NCI-H2196 treated with DMSO at 0.1 percent for 48 hours (cell line): ENCODE results near the gene TEKTIP1.
"Not testable (repeated sequence)": the region's sequence is repeated elsewhere in the genome, so short reads cannot be mapped to it uniquely, and the experiment has no call there.

Experiments used
- DNase-seq: peaks from one replicate; lab custom pipeline; 2025; ENCODE audit not compliant: unreplicated experiment; lab: John Stamatoyannopoulos, UW

Gene TEKTIP1

GRCh38 chr19:3522421-3523360, 16.3 kb upstream of the TEKTIP1 start:
- no peak for DNase-seq

GRCh38 chr19:3523361-3524077, 15.5 kb upstream of the TEKTIP1 start:
- DNase-seq: no peak

- no peak for DNase-seq
These were observed 14.7 kb upstream of the TEKTIP1 start for GRCh38 chr19:3524078-3524842.

- DNase-seq: no peak
These were observed 14.0 kb upstream of the TEKTIP1 start for GRCh38 chr19:3524904-3525451.

GRCh38 chr19:3526507-3527237, 12.3 kb upstream of the TEKTIP1 start:
- no peak for DNase-seq

GRCh38 chr19:3527238-3527910, 11.6 kb upstream of the TEKTIP1 start:
- DNase-seq: no peak

GRCh38 chr19:3528080-3528479, 10.9 kb upstream of the TEKTIP1 start:
- DNase-seq: no peak

GRCh38 chr19:3528539-3529211, 10.3 kb upstream of the TEKTIP1 start:
- DNase-seq: no peak

- DNase-seq: not testable (repeated sequence)
These were observed 9.7 kb upstream of the TEKTIP1 start for GRCh38 chr19:3529299-3529698.

- DNase-seq: no peak
These were observed 8.6 kb upstream of the TEKTIP1 start for GRCh38 chr19:3530389-3530788.

- no peak for DNase-seq
These were observed 7.3 kb upstream of the TEKTIP1 start for GRCh38 chr19:3531716-3532115.

- DNase-seq: no peak
These were observed 6.7 kb upstream of the TEKTIP1 start for GRCh38 chr19:3532154-3532786.

GRCh38 chr19:3533033-3533432, 5.9 kb upstream of the TEKTIP1 start:
- DNase-seq: no peak

- no peak for DNase-seq
These were observed 5.3 kb upstream of the TEKTIP1 start for GRCh38 chr19:3533563-3534216.

- no peak for DNase-seq
These were observed 4.4 kb upstream of the TEKTIP1 start for GRCh38 chr19:3534375-3535234.

- DNase-seq: no peak
These were observed 3.8 kb upstream of the TEKTIP1 start for GRCh38 chr19:3535235-3535535.

- DNase-seq: no peak
These were observed 3.4 kb upstream of the TEKTIP1 start for GRCh38 chr19:3535563-3535965.

GRCh38 chr19:3535981-3536380, 3.0 kb upstream of the TEKTIP1 start:
- DNase-seq: no peak
